ENCODE data around the gene TMEM169.

DNA sequence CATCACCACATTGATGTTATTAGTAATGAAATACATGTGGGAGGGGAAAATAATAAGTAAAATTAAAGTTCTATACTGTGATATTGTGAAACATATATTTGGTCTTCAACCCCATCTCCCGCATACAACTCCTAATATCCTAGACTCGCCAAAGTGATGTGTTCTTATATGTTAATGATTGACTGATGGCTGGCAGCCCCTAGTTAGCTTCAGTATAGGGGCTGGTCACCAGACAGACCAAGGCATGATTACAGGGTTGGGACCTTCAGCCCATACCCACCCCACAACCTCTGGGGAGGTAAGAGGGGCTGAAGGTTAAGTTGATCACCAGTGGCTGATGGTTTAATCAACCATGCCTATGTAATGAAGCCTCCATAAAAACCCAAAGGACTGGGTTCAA is 40.3 kb upstream of the TMEM169 start:
- TF ChIP-seq, protein P1, sequence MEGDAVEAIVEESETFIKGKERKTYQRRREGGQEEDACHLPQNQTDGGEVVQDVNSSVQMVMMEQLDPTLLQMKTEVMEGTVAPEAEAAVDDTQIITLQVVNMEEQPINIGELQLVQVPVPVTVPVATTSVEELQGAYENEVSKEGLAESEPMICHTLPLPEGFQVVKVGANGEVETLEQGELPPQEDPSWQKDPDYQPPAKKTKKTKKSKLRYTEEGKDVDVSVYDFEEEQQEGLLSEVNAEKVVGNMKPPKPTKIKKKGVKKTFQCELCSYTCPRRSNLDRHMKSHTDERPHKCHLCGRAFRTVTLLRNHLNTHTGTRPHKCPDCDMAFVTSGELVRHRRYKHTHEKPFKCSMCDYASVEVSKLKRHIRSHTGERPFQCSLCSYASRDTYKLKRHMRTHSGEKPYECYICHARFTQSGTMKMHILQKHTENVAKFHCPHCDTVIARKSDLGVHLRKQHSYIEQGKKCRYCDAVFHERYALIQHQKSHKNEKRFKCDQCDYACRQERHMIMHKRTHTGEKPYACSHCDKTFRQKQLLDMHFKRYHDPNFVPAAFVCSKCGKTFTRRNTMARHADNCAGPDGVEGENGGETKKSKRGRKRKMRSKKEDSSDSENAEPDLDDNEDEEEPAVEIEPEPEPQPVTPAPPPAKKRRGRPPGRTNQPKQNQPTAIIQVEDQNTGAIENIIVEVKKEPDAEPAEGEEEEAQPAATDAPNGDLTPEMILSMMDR (conservative IDR thresholded peaks at IDR 0.05 in 1 of 2, IDR thresholded peaks at IDR 0.05 in 1 of 2; ENCODE audit: extremely low read depth in 1 of 2, insufficient read depth in 1 of 2, low read depth in 1 of 2, low read length in 2 of 2) = no peak
- no peak for TF ChIP-seq EZH2 (IDR thresholded peaks at IDR 0.05; ENCODE audit: borderline replicate concordance, low read length)

All from mammary epithelial cell (primary cell).